Neural progenitor cell (in vitro differentiated cells): ENCODE results near the gene OR6N1. TPM values are rescaled to one million over a fixed set of nuclear protein-coding genes. Genes with fewer than 3 reads are reported as not detected.

Source experiments
- DNase-seq: peaks from one replicate; pipeline ENCODE4 v3.0.0-alpha.2; 2016; ENCODE audit warnings: low spot score
- H2AFZ ChIP-seq: fragments of 200-600 bp; sonication (generic); replicated peaks from 2 replicates; pipeline ENCODE4 v1.6.1; 2016; ENCODE audit warnings: antibody characterized with exemption
- H3F3A ChIP-seq: fragments of 200-600 bp; sonication (generic); 2 replicates; pipeline ENCODE4 v1.6.1; 2016; ENCODE audit warnings: antibody characterized with exemption, low read depth
- H3K27ac ChIP-seq: fragments of 200-600 bp; sonication (generic); 2 replicates; pipeline ENCODE4 v1.5.1; 2016; ENCODE audit warnings: mild to moderate bottlenecking
- H3K27me3 ChIP-seq: fragments of 200-600 bp; sonication (generic); 2 replicates; pipeline ENCODE4 v1.6.1; 2016; ENCODE audit warnings: mild to moderate bottlenecking, moderate library complexity
- H3K36me3 ChIP-seq: fragments of 200-600 bp; sonication (generic); 2 replicates; pipeline ENCODE4 v1.5.1; 2016
- H3K4me1 ChIP-seq: fragments of 200-600 bp; sonication (generic); 2 replicates; pipeline ENCODE4 v1.6.1; 2016; ENCODE audit warnings: mixed run types
- H3K4me2 ChIP-seq: fragments of 200-600 bp; sonication (generic); 2 replicates; pipeline ENCODE4 v1.6.1; 2016
- H3K4me3 ChIP-seq: fragments of 200-600 bp; sonication (generic); 2 replicates; pipeline ENCODE4 v1.5.1; 2016
- H3K79me2 ChIP-seq: fragments of 200-600 bp; sonication (generic); 2 replicates; pipeline ENCODE4 v1.6.1; 2016; ENCODE audit warnings: low read depth
- H3K9ac ChIP-seq: fragments of 200-600 bp; sonication (generic); 2 replicates; pipeline ENCODE4 v1.6.1; 2016
- H3K9me3 ChIP-seq: fragments of 200-600 bp; sonication (generic); 2 replicates; pipeline ENCODE4 v1.5.1; 2016; ENCODE audit warnings: low read depth
- H4K20me1 ChIP-seq: fragments of 200-600 bp; sonication (generic); 2 replicates; pipeline ENCODE4 v1.6.1; 2016; ENCODE audit warnings: low read depth
- H3K27ac Mint-ChIP-seq: 3 replicates; pipeline ENCODE4 v1.8.0; 2021; ENCODE audit warnings: mixed read lengths
- H3K27me3 Mint-ChIP-seq: 2 replicates; pipeline ENCODE4 v1.8.0; 2022; ENCODE audit warnings: low read depth, mild to moderate bottlenecking, inconsistent platforms, moderate library complexity, mixed read lengths; ENCODE audit not compliant: insufficient read depth
- H3K36me3 Mint-ChIP-seq: 3 replicates; pipeline ENCODE4 v1.8.0; 2021; ENCODE audit warnings: mixed read lengths
- H3K4me1 Mint-ChIP-seq: 3 replicates; pipeline ENCODE4 v1.8.0; 2021; ENCODE audit warnings: mixed read lengths
- H3K4me3 Mint-ChIP-seq: 3 replicates; pipeline ENCODE4 v1.8.0; 2021; ENCODE audit warnings: mild to moderate bottlenecking, moderate library complexity, mixed read lengths
- H3K9me3 Mint-ChIP-seq: 3 replicates; pipeline ENCODE4 v1.8.0; 2020; ENCODE audit warnings: mixed read lengths
- EZH2 ChIP-seq: fragments of 200-600 bp; sonication (generic); IDR thresholded peaks from 2 replicates; pipeline ENCODE4 v1.6.1; 2017; ENCODE audit warnings: antibody characterized with exemption, mild to moderate bottlenecking, moderate library complexity
- EZH2phosphoT487 ChIP-seq: fragments of 200-600 bp; sonication (generic); IDR thresholded peaks from 2 replicates; pipeline ENCODE4 v1.6.1; 2017; ENCODE audit warnings: antibody characterized with exemption
- total RNA-seq: library from RNA; depleted of rRNA; stranded (reverse); fragments of >200 nt; gene quantifications from 2 replicates; pipeline ENCODE4 v1.2.3, GENCODE V29; 2015; ENCODE audit warnings: low replicate concordance
- TF ChIP-seq, protein P1 (sequence below): fragments of 200-600 bp; sonication (generic); IDR thresholded peaks from 2 replicates; pipeline ENCODE4 v1.5.1; 2017; ENCODE audit warnings: antibody characterized with exemption, mild to moderate bottlenecking

Gene OR6N1
- total RNA-seq, 1 donor from 2014 or later = not detected

DNA sequence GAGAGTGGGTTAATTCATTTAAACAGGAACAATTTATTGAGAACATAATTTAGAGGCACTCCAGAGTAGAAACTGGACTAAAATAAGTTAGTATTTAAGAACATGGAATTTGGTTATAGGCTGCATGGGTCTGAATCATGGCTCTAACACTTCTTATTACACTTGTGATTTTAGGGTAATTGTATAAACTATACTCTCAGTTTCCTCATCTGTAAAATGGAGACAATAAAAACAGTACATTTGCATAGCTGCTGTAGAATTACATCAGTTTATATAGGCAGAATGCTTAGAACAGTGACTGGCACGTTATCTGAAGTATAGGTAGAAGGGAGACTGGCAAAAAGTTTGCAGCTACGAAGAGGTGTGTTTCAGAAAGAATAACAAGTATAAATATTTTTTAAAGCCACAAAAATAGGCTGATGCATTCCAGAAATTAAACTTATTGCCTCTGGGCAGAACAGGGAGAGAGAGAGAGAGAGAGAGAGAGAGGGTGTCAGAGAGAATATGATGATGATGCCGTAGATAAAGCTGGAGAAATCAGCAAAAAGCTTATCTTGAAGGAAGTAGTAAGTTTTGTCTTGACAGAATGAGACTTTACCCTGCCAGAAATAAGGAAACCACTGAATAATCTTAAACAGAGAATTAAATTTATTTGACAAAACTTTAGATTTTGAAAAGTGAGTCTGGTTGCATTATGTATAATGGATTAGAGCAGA lies 43.3 kb downstream of the OR6N1 start:
- no peaks in the 10 kb centered on the region for H4K20me1 ChIP-seq
- no peaks in the 10 kb centered on the region for H3K4me1 Mint-ChIP-seq
- no peak overlapping the region for H3K27ac Mint-ChIP-seq
- H2AFZ ChIP-seq = no peak overlapping the region
- no peaks in the 10 kb centered on the region for H3K27me3 ChIP-seq
- H3K4me3 ChIP-seq = no peak overlapping the region
- no peak overlapping the region for H3K4me3 Mint-ChIP-seq
- H3K36me3 Mint-ChIP-seq = no peaks in the 10 kb centered on the region
- H3K27me3 Mint-ChIP-seq = peaks cover 2% of the 10 kb centered on the region
- DNase-seq = no peak
- H3K79me2 ChIP-seq = no peaks in the 10 kb centered on the region
- H3K9ac ChIP-seq = no peak overlapping the region
- TF ChIP-seq, protein P1, sequence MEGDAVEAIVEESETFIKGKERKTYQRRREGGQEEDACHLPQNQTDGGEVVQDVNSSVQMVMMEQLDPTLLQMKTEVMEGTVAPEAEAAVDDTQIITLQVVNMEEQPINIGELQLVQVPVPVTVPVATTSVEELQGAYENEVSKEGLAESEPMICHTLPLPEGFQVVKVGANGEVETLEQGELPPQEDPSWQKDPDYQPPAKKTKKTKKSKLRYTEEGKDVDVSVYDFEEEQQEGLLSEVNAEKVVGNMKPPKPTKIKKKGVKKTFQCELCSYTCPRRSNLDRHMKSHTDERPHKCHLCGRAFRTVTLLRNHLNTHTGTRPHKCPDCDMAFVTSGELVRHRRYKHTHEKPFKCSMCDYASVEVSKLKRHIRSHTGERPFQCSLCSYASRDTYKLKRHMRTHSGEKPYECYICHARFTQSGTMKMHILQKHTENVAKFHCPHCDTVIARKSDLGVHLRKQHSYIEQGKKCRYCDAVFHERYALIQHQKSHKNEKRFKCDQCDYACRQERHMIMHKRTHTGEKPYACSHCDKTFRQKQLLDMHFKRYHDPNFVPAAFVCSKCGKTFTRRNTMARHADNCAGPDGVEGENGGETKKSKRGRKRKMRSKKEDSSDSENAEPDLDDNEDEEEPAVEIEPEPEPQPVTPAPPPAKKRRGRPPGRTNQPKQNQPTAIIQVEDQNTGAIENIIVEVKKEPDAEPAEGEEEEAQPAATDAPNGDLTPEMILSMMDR = no peak
- TF ChIP-seq EZH2 (no peak), EZH2phosphoT487 (no peak)
- H3K4me2 ChIP-seq = no peak overlapping the region
- H3K36me3 ChIP-seq = no peaks in the 10 kb centered on the region
- no peaks in the 10 kb centered on the region for H3F3A ChIP-seq
- H3K27ac ChIP-seq = no peak overlapping the region
- H3K9me3 ChIP-seq = no peaks in the 10 kb centered on the region
- no peaks in the 10 kb centered on the region for H3K4me1 ChIP-seq
- H3K9me3 Mint-ChIP-seq = no peaks in the 10 kb centered on the region

DNA sequence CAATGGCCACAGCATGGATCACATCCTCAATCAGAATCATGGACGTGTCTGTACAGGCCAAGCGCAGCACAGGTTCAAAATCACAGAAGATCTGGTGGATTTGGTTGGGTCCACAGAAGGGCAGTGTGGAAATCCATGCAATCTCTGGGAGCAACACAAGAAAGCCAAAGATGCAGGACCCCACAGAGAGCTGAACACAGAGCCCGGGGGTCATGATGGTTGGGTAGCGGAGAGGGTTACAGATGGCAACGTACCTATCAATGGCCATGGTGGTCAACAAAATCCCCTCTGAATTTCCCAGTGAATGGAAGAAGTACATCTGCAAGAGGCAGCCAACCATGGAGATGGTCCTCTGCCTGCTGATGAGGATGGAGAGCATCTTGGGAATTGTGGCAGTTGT lies 47.6 kb downstream of the OR6N1 start:
- TF ChIP-seq, protein P1 = no peak
- TF ChIP-seq EZH2 = no peak
- TF ChIP-seq EZH2phosphoT487 = no peak
- no peaks in the 10 kb centered on the region for H3K4me1 Mint-ChIP-seq
- Histone ChIP-seq H3K36me3 (no peaks in the 10 kb centered on the region), H3K9ac (no peak overlapping the region), H3K79me2 (no peaks in the 10 kb centered on the region), H3K27ac (no peak overlapping the region), H2AFZ (no peak overlapping the region), H3K4me3 (no peak overlapping the region), H3K9me3 (no peaks in the 10 kb centered on the region), H4K20me1 (no peaks in the 10 kb centered on the region), H3K27me3 (no peaks in the 10 kb centered on the region), H3K4me1 (no peaks in the 10 kb centered on the region), H3F3A (no peaks in the 10 kb centered on the region), H3K4me2 (no peak overlapping the region)
- H3K4me3 Mint-ChIP-seq = no peak overlapping the region
- H3K27me3 Mint-ChIP-seq = no peaks in the 10 kb centered on the region
- no peak for DNase-seq
- H3K9me3 Mint-ChIP-seq = no peaks in the 10 kb centered on the region
- no peaks in the 10 kb centered on the region for H3K36me3 Mint-ChIP-seq
- H3K27ac Mint-ChIP-seq = no peak overlapping the region

DNA sequence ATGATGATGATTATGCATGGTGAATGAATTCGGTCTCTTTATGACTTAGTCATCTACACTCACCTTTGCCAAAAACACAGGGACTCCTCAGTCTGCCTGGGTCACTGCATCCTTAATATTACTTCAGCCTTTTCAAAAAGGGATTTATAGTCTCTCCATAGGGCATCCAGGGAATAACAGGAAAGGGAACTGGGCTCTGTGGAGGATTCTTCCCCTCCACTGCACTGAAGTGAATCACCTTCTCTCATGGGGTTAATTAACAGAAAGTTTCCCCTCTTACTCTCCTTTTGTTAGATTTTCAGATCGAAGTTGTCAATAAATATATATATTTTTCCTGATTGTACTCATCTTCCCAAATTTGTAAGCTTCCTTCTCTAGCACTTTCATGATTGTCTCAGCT lies 51.4 kb downstream of the OR6N1 start, which contains the start of gene OR6K3:
OR6K3 (minus strand) TSS at position 101 of the 400 bp plus-strand sequence. CDS start 2,605 bp downstream, outside the sequence.
- Histone ChIP-seq H2AFZ (no peak within 1 kb of the TSS), H3K27ac (no peak within 1 kb of the TSS), H3K79me2 (no peaks in the 10 kb centered on the region), H3K36me3 (no peaks in the 10 kb centered on the region), H3K27me3 (no peaks in the 10 kb centered on the region), H3K4me3 (no peak within 1 kb of the TSS), H3K4me1 (no peaks in the 10 kb centered on the region), H3K9ac (no peak within 1 kb of the TSS), H3K4me2 (no peak within 1 kb of the TSS), H3K9me3 (no peaks in the 10 kb centered on the region), H3F3A (no peaks in the 10 kb centered on the region), H4K20me1 (no peaks in the 10 kb centered on the region)
- Mint-ChIP-seq H3K27ac (no peak within 1 kb of the TSS), H3K27me3 (no peaks in the 10 kb centered on the region), H3K4me3 (no peak within 1 kb of the TSS), H3K4me1 (no peaks in the 10 kb centered on the region), H3K9me3 (no peaks in the 10 kb centered on the region), H3K36me3 (no peaks in the 10 kb centered on the region)
- TF ChIP-seq EZH2 (no peak), EZH2phosphoT487 (no peak)
- TF ChIP-seq, protein P1 = no peak
- no peak for DNase-seq
